ENCODE results near the gene ATP6V1C2.

DNA sequence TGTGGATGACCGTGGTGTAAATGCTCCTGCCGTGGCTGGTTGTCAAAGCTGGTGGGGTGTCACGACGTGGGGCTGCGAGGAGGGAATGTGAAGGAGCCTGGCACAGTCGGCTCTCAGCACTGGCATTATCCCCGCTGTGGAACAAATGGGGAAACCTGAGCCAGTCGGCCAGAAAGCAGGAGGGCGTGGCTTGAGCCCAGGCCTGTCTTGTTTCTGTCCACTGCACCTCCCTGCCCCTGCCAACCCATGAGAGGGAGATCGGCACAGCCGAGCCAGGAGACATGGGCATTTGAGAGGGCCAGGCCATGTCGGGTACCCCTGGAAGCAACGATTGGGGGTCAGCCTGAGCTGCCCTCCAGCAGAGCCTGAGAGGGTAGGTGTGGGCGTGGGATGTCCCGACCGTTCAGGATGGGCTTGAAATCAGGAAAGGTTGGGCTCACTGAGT is 46.7 kb downstream of the ATP6V1C2 start:
- TF ChIP-seq, protein P1, sequence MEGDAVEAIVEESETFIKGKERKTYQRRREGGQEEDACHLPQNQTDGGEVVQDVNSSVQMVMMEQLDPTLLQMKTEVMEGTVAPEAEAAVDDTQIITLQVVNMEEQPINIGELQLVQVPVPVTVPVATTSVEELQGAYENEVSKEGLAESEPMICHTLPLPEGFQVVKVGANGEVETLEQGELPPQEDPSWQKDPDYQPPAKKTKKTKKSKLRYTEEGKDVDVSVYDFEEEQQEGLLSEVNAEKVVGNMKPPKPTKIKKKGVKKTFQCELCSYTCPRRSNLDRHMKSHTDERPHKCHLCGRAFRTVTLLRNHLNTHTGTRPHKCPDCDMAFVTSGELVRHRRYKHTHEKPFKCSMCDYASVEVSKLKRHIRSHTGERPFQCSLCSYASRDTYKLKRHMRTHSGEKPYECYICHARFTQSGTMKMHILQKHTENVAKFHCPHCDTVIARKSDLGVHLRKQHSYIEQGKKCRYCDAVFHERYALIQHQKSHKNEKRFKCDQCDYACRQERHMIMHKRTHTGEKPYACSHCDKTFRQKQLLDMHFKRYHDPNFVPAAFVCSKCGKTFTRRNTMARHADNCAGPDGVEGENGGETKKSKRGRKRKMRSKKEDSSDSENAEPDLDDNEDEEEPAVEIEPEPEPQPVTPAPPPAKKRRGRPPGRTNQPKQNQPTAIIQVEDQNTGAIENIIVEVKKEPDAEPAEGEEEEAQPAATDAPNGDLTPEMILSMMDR (IDR thresholded peaks at IDR 0.05): no peak
- no peak for TF ChIP-seq POLR2A (IDR thresholded peaks at IDR 0.05)
